PFSK-1 (cell line): ENCODE results near the gene GABBR2.

ENCODE experiments used
- FOXP2 ChIP-seq: optimal IDR thresholded peaks from 2 replicates; pipeline ENCODE3; 2011; ENCODE audit warnings: borderline replicate concordance, control low read depth, inconsistent platforms; ENCODE audit not compliant: insufficient read depth; ENCODE audit errors: extremely low read length, extremely low read depth
- POLR2AphosphoS5 ChIP-seq: IDR thresholded peaks from 2 replicates; pipeline ENCODE4 v1.6.1; 2012; ENCODE audit warnings: low read depth, mild to moderate bottlenecking, control low read depth, low read length, moderate library complexity
- SIN3A ChIP-seq: IDR thresholded peaks from 2 replicates; pipeline ENCODE4 v1.6.1; 2012; ENCODE audit warnings: mild to moderate bottlenecking, low read length, moderate library complexity, borderline replicate concordance; ENCODE audit not compliant: insufficient read depth
- TAF1 ChIP-seq: IDR thresholded peaks from 2 replicates; pipeline ENCODE4 v1.6.1; 2012; ENCODE audit warnings: low read length, control low read depth, borderline replicate concordance; ENCODE audit not compliant: insufficient read depth
- TF ChIP-seq, protein P1 (sequence below), 2 experiments: IDR thresholded peaks; 2 replicates each; pipeline versions ENCODE4 v1.6.1 to v1.8.0; 2011 to 2012; ENCODE audit warnings: low read depth in 2 of 2, low read length in 2 of 2, control low read depth in 1 of 2, inconsistent platforms in 1 of 2, mild to moderate bottlenecking in 1 of 2, moderate library complexity in 1 of 2; ENCODE audit not compliant: insufficient read depth in 1 of 2

The GABBR2 gene

DNA sequence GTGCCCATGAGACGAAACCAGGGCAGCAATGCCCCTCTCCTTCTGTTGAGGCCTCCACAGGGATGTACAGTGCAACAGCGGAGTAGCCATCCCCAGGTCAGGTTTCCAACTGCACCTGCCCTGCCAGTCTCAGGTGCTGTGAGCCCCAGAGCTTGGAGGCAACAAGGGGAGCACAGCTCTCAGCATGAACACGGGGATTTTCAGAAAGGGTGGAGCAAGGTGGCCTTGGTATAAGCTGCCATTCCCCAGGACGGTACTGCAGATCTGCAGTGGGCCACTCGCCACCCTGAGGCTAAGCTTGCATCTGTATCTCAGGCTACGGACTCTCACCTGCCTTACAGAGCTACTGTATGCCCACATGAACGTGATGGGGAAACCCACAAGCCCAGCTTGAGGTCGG, 103.6 kb downstream of the GABBR2 start:
- TF ChIP-seq TAF1 (no peak), FOXP2 (no peak), SIN3A (no peak), POLR2AphosphoS5 (no peak)
- TF ChIP-seq, protein P1, sequence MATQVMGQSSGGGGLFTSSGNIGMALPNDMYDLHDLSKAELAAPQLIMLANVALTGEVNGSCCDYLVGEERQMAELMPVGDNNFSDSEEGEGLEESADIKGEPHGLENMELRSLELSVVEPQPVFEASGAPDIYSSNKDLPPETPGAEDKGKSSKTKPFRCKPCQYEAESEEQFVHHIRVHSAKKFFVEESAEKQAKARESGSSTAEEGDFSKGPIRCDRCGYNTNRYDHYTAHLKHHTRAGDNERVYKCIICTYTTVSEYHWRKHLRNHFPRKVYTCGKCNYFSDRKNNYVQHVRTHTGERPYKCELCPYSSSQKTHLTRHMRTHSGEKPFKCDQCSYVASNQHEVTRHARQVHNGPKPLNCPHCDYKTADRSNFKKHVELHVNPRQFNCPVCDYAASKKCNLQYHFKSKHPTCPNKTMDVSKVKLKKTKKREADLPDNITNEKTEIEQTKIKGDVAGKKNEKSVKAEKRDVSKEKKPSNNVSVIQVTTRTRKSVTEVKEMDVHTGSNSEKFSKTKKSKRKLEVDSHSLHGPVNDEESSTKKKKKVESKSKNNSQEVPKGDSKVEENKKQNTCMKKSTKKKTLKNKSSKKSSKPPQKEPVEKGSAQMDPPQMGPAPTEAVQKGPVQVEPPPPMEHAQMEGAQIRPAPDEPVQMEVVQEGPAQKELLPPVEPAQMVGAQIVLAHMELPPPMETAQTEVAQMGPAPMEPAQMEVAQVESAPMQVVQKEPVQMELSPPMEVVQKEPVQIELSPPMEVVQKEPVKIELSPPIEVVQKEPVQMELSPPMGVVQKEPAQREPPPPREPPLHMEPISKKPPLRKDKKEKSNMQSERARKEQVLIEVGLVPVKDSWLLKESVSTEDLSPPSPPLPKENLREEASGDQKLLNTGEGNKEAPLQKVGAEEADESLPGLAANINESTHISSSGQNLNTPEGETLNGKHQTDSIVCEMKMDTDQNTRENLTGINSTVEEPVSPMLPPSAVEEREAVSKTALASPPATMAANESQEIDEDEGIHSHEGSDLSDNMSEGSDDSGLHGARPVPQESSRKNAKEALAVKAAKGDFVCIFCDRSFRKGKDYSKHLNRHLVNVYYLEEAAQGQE (IDR thresholded peaks at IDR 0.05; ENCODE audit: insufficient read depth in 1 of 2, low read depth in 2 of 2, low read length in 2 of 2), result no peak

DNA sequence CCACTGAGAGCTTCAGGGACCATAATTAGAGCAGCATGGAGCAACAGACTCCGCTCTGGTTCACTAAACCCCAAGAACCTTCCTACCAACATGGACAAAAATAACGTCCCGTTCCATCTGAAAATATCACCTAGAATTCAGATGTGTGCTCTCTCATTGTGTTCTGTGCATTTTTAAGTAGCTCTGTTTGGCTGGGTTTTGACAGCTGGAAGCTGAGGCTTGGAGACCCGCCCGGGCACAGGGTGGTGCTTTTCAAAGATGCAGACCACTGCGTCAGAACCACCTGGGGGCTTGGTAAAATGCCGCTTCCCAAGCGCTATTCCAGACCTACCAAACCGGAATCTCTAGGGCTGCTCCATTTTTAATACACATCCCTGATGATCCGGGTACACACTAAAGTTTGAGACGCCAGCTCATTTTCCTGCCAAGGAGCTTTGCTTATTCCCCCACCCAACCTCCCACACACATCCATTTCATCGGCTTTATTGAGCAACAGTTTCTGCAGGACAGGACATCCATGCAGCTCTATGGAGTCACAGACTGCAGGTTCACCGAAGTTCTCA, 104.8 kb downstream of the GABBR2 start:
- TF ChIP-seq, protein P1 (IDR thresholded peaks at IDR 0.05; ENCODE audit: insufficient read depth in 1 of 2, low read depth in 2 of 2, low read length in 2 of 2), result no peak
- TF ChIP-seq FOXP2 (no peak), POLR2AphosphoS5 (no peak), SIN3A (no peak), TAF1 (no peak)

DNA sequence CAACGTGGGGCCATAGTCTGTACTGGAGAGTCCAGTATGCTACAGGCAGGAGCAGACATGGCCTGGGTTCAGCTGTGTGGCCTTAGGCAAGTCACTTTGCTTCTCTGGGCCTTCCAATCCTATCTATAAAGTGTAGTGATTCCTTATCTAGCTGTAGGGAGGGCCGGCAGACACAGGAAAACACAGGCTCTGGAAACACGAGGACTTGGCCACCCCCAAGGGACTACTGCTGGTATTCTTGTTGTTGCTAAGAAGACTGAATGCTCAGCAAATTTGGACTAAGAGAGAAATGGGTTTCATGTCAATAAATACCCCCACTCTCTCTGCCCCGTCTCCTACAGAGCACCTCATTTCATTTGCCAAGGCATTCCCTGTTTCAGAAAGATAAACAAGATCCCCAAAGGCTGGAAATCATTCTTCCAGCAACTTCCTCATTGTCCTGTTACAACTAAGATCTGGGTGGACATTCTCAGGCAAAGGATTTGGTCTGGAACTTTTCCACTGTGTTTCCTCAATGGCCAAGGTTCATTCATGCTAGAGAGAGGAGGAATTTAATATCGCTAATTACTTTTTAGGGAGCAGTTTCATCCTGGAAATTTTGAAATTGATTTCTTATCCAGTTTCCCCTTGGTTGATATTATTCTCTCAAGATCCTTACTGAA, 105.8 kb downstream of the GABBR2 start:
- TF ChIP-seq FOXP2, result no peak
- TF ChIP-seq, protein P1 (IDR thresholded peaks at IDR 0.05; ENCODE audit: insufficient read depth in 1 of 2, low read depth in 2 of 2, low read length in 2 of 2), result no peak
- no peak for TF ChIP-seq POLR2AphosphoS5
- no peak for TF ChIP-seq SIN3A
- TF ChIP-seq TAF1, result no peak

DNA sequence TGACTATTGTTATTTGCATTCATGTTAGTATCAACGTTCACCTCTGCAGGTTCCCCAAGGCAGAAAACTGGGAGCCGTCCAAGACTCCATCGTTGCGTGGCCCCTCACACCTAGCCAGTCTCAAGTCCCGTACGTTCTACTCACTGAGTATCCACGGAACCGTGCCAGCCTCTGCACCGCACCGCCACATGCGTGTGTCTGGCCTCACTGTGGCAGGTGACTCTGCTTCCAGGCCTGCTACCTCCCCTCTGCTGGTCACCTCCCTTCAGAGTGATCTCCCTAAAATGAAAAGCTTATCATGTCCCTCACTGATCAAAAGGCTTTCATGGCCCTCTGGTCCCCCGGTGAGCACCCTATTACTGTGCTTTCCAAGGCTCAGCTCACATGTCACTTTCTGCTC, 108.1 kb downstream of the GABBR2 start:
- TF ChIP-seq FOXP2, result no peak
- TF ChIP-seq TAF1, result no peak

DNA sequence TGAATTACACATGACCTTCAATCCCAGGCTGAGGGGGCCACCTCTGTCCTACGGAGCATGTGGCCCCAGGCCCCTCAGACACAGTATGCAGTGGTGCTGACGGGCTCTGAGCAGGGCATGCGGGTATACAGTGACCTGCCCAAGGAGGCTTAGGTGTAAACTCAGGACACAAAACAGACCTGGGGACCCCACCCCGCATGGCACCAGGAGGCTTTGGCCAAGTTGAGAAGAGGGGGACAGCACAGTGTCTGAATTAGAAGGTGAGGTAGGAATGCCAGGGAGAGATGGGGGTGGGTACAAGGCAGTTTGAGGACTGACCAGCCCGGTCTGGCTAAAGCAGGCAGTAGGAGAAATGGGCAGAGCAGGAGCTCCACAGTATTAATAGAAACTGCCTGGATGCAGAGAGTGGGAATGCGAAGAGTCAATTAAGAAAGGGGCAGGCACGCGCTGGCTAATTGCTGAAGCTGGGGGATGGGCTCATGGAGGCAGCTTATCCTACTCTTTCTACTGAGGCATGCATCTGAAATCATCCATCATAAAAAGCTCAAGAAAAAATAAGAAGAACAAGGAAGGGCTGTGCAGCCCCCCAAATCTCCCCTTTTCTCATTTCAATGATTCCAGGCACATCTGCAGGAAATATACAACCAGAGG, 109.0 kb downstream of the GABBR2 start:
- TF ChIP-seq, protein P1 (IDR thresholded peaks at IDR 0.05; ENCODE audit: insufficient read depth in 1 of 2, low read depth in 2 of 2, low read length in 2 of 2), result no peak
- TF ChIP-seq POLR2AphosphoS5, result no peak
- no peak for TF ChIP-seq FOXP2
- no peak for TF ChIP-seq TAF1
- TF ChIP-seq SIN3A, result no peak
